Liver (tissue), 3 donors: ENCODE results near the gene ABHD12B.
"Not testable (repeated sequence)": the region's sequence is repeated elsewhere in the genome, so short reads cannot be mapped to it uniquely, and the experiment has no call there.

Source experiments
- ATF3 ChIP-seq: IDR thresholded peaks from 2 replicates; pipeline ENCODE4 v1.6.1; 2016; ENCODE audit warnings: antibody characterized with exemption
- FOXA1 ChIP-seq: IDR thresholded peaks from 2 replicates; pipeline ENCODE4 v1.6.1; 2016; ENCODE audit warnings: antibody characterized with exemption
- JUND ChIP-seq, 2 donors: IDR thresholded peaks; 2 replicates each; pipeline ENCODE4 v1.6.1; 2016; ENCODE audit warnings: antibody characterized with exemption in 2 of 2
- MAX ChIP-seq: IDR thresholded peaks from 2 replicates; pipeline ENCODE4 v1.6.1; 2016; ENCODE audit warnings: antibody characterized with exemption
- RAD21 ChIP-seq, 2 donors: IDR thresholded peaks; 2 replicates each; pipeline ENCODE4 v1.6.1; 2016; ENCODE audit warnings: antibody characterized with exemption in 2 of 2, mild to moderate bottlenecking in 2 of 2
- RXRA ChIP-seq, 2 donors: IDR thresholded peaks; 2 replicates each; pipeline ENCODE4 v1.6.1; 2017 to 2018; ENCODE audit warnings: antibody characterized with exemption in 2 of 2, mild to moderate bottlenecking in 1 of 2
- SP1 ChIP-seq: IDR thresholded peaks from 2 replicates; pipeline ENCODE4 v1.6.1; 2018; ENCODE audit warnings: antibody characterized with exemption, mild to moderate bottlenecking
- TAF1 ChIP-seq: conservative IDR thresholded peaks from 2 replicates; pipeline ENCODE4 v1.6.1; 2016; ENCODE audit warnings: antibody characterized with exemption, mild to moderate bottlenecking
- YY1 ChIP-seq: IDR thresholded peaks from 2 replicates; pipeline ENCODE4 v1.6.1; 2016; ENCODE audit warnings: antibody characterized with exemption, mild to moderate bottlenecking
- TF ChIP-seq, protein P1 (sequence below): fragments of 150-350 bp; IDR thresholded peaks from 2 replicates; pipeline ENCODE4 v1.5.1; 2017; ENCODE audit warnings: improper control_type of control experiment, low read depth, low read length; ENCODE audit not compliant: missing input control
- TF ChIP-seq, protein P2 (sequence below): IDR thresholded peaks from 2 replicates; pipeline ENCODE4 v1.6.1; 2016; ENCODE audit warnings: antibody characterized with exemption, mild to moderate bottlenecking
- donor health status: healthy.
- donor health status: healthy.

DNA sequence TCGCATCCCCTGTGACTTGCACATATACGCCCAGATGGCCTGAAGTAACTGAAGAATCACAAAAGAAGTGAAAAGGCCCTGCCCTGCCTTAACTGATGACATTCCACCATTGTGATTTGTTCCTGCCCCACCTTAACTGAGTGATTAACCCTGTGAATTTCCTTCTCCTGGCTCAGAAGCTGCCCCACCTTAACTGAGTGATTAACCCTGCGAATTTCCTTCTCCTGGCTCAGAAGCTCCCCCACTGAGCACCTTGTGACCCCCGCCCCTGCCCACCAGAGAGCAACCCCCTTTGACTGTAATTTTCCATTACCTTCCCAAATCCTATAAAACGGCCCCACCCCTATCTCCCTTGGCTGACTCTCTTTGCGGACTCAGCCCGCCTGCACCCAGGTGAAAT, 24.6 kb downstream of the ABHD12B start:
- TF ChIP-seq, protein P1, sequence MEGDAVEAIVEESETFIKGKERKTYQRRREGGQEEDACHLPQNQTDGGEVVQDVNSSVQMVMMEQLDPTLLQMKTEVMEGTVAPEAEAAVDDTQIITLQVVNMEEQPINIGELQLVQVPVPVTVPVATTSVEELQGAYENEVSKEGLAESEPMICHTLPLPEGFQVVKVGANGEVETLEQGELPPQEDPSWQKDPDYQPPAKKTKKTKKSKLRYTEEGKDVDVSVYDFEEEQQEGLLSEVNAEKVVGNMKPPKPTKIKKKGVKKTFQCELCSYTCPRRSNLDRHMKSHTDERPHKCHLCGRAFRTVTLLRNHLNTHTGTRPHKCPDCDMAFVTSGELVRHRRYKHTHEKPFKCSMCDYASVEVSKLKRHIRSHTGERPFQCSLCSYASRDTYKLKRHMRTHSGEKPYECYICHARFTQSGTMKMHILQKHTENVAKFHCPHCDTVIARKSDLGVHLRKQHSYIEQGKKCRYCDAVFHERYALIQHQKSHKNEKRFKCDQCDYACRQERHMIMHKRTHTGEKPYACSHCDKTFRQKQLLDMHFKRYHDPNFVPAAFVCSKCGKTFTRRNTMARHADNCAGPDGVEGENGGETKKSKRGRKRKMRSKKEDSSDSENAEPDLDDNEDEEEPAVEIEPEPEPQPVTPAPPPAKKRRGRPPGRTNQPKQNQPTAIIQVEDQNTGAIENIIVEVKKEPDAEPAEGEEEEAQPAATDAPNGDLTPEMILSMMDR, result not testable (repeated sequence)
- TF ChIP-seq ATF3; JUND (IDR thresholded peaks at IDR 0.05); RAD21 (IDR thresholded peaks at IDR 0.05); TAF1; RXRA (IDR thresholded peaks at IDR 0.05); MAX; YY1; SP1; FOXA1: not testable (repeated sequence)
- TF ChIP-seq, protein P2, sequence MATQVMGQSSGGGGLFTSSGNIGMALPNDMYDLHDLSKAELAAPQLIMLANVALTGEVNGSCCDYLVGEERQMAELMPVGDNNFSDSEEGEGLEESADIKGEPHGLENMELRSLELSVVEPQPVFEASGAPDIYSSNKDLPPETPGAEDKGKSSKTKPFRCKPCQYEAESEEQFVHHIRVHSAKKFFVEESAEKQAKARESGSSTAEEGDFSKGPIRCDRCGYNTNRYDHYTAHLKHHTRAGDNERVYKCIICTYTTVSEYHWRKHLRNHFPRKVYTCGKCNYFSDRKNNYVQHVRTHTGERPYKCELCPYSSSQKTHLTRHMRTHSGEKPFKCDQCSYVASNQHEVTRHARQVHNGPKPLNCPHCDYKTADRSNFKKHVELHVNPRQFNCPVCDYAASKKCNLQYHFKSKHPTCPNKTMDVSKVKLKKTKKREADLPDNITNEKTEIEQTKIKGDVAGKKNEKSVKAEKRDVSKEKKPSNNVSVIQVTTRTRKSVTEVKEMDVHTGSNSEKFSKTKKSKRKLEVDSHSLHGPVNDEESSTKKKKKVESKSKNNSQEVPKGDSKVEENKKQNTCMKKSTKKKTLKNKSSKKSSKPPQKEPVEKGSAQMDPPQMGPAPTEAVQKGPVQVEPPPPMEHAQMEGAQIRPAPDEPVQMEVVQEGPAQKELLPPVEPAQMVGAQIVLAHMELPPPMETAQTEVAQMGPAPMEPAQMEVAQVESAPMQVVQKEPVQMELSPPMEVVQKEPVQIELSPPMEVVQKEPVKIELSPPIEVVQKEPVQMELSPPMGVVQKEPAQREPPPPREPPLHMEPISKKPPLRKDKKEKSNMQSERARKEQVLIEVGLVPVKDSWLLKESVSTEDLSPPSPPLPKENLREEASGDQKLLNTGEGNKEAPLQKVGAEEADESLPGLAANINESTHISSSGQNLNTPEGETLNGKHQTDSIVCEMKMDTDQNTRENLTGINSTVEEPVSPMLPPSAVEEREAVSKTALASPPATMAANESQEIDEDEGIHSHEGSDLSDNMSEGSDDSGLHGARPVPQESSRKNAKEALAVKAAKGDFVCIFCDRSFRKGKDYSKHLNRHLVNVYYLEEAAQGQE, result not testable (repeated sequence)
